Aorta (tissue), 5 donors: ENCODE measurements around the gene RENBP. TPM values are rescaled to one million over a fixed set of nuclear protein-coding genes. Genes with fewer than 3 reads are reported as not detected.
A peak's percentile ranks its signal among the peaks of the same experiment; 100 is the strongest.

Experiments used
- ATAC-seq: fragments of 200-7000 bp; cut with Tn5 transposase; one replicate; pipeline ENCODE4 v1.9.1; 2022; ENCODE audit warnings: moderate library complexity; ENCODE audit not compliant: low FRiP score
- DNase-seq, 2 donors: peaks; one replicate each; pipeline ENCODE4 v3.0.0-alpha.2; 2020
- H3K27ac ChIP-seq, 2 donors: one replicate each; pipeline ENCODE4 v1.5.1; 2013; ENCODE audit warnings: low read length in 2 of 2, mild to moderate bottlenecking in 2 of 2, moderate library complexity in 2 of 2, control low read depth in 1 of 2, inconsistent platforms in 1 of 2, low read depth in 1 of 2
- H3K27me3 ChIP-seq, 2 donors: one replicate each; pipeline ENCODE4 v1.6.1; 2013; ENCODE audit warnings: control low read depth in 1 of 2, low read length in 1 of 2, mild to moderate bottlenecking in 1 of 2, moderate library complexity in 1 of 2; ENCODE audit not compliant: insufficient read depth in 2 of 2, control insufficient read depth in 1 of 2
- H3K36me3 ChIP-seq, 2 donors: one replicate each; pipeline ENCODE4 v1.6.1; 2013; ENCODE audit warnings: control low read depth in 1 of 2, low read length in 1 of 2, mild to moderate bottlenecking in 1 of 2; ENCODE audit not compliant: insufficient read depth in 2 of 2, control insufficient read depth in 1 of 2
- H3K4me1 ChIP-seq, 2 donors: one replicate each; pipeline ENCODE4 v1.6.1; 2013; ENCODE audit warnings: low read length in 2 of 2, control low read depth in 1 of 2, mild to moderate bottlenecking in 1 of 2, moderate library complexity in 1 of 2; ENCODE audit not compliant: insufficient read depth in 2 of 2, control insufficient read depth in 1 of 2
- H3K4me3 ChIP-seq, 2 donors: one replicate each; pipeline ENCODE4 v1.5.1; 2013; ENCODE audit warnings: low read length in 2 of 2, control low read depth in 1 of 2, mild to moderate bottlenecking in 1 of 2
- H3K9me3 ChIP-seq: one replicate; pipeline ENCODE4 v1.6.1; 2013; ENCODE audit warnings: mild to moderate bottlenecking, low read length; ENCODE audit not compliant: control insufficient read depth
- WGBS, 2 donors: extraction: QIAGEN DNeasy Blood & Tissue Kit; methylation state at CpG; one replicate each; pipeline ENCODE4 v1.1.7; 2013; 5-methylcytosine and 5-hydroxymethylcytosine counted together
- intact Hi-C, 2 donors: fragments of 100-400 bp; cut with DNase I; formaldehyde crosslinking; loops; one replicate each; pipeline versions ENCODE4 v1.14.2 to v1.15.0; 2022
- polyA plus RNA-seq, 2 donors: library from polyadenylated mRNA; stranded (reverse); fragments of 200-250 nt; gene quantifications; one replicate each; pipeline ENCODE4 v1.2.3, GENCODE V29; 2013
- total RNA-seq, 2 donors: library from RNA; stranded (reverse); fragmentation: NEBNext Ultra II Directional; extraction: Animal tissue kit (Norgen Biotek cat#: 25700); gene quantifications; one replicate each; pipeline ENCODE4 v1.2.1, GENCODE V29; 2021
- donor health status: healthy with polysubstance abuse.
- donor health status: Bipolar disorder and iron deficiency.
- donor health status: DM: no; HTN: no; CAD: no.
- donor health status: DM: no; HTN: no; CAD: no.
- donor health status: DM: yes; HTN: yes; CAD: no.

RENBP gene
- total and polyA plus RNA-seq, 4 donors: 10.5 to 20.9 (median 13.8) TPM

GRCh38 chrX:153968255-153968654 lies 23.8 kb upstream of the RENBP start:
- DNase-seq: no peak
- H3K4me1 ChIP-seq: no peaks in the 10 kb centered on the region
- no peaks in the 10 kb centered on the region for H3K36me3 ChIP-seq
- intact Hi-C loops: no loop called here
- 31 to 63% methylated on average over 9 of the region's 9 CpGs for WGBS, 2 donors
- H3K27ac ChIP-seq: no peak overlapping the region
- no peaks in the 10 kb centered on the region for H3K27me3 ChIP-seq
- no peak overlapping the region for H3K4me3 ChIP-seq
- no peak for ATAC-seq
- no peaks in the 10 kb centered on the region for H3K9me3 ChIP-seq

- ATAC-seq (no peak), DNase-seq (peak; percentile 48 to 64)
- intact Hi-C loops: no loop called here
- 63 to 73% methylated on average over 16 of the region's 16 CpGs for WGBS, 2 donors
- H3K9me3 ChIP-seq: no peaks in the 10 kb centered on the region
- H3K27me3 ChIP-seq: no peaks in the 10 kb centered on the region
- H3K36me3 ChIP-seq: no peaks in the 10 kb centered on the region
- H3K4me1 ChIP-seq: no peaks in the 10 kb centered on the region
- H3K27ac ChIP-seq: peak overlapping the region in 1 of 2 donors; percentile 26
- no peak overlapping the region for H3K4me3 ChIP-seq
Measured at GRCh38 chrX:153967536-153968224, 23.2 kb upstream of the RENBP start.

GRCh38 chrX:153966841-153967535 lies 22.5 kb upstream of the RENBP start:
- no peaks in the 10 kb centered on the region for H3K9me3 ChIP-seq

GRCh38 chrX:153966283-153966688 lies 21.8 kb upstream of the RENBP start:
- no peak overlapping the region for H3K4me3 ChIP-seq
- H3K27ac ChIP-seq: no peak overlapping the region
- no peaks in the 10 kb centered on the region for H3K36me3 ChIP-seq
- 20 to 56% methylated on average over 15 of the region's 15 CpGs for WGBS, 2 donors
- no peak for ATAC-seq
- H3K9me3 ChIP-seq: no peaks in the 10 kb centered on the region
- H3K27me3 ChIP-seq: no peaks in the 10 kb centered on the region
- intact Hi-C loops: no loop called here
- H3K4me1 ChIP-seq: no peaks in the 10 kb centered on the region
- peak; percentile 53 to 77 for DNase-seq

More at GRCh38 chrX:153966841-153967535, 22.5 kb upstream of the RENBP start:
- intact Hi-C loops: no loop called here
- no peak overlapping the region for H3K4me3 ChIP-seq
- peak overlapping the region in 1 of 2 donors; percentile 26 for H3K27ac ChIP-seq
- no peaks in the 10 kb centered on the region for H3K36me3 ChIP-seq
- ATAC-seq (no peak), DNase-seq (peak in 1 of 2 donors; percentile 44)
- H3K4me1 ChIP-seq: no peaks in the 10 kb centered on the region
- WGBS, 2 donors: 67 to 74% methylated on average over 14 of the region's 14 CpGs
- no peaks in the 10 kb centered on the region for H3K27me3 ChIP-seq

GRCh38 chrX:153965406-153965805 lies 21.0 kb upstream of the RENBP start:
- no peaks in the 10 kb centered on the region for H3K27me3 ChIP-seq
- peak in 1 of 2 donors; percentile 57 for DNase-seq
- no peaks in the 10 kb centered on the region for H3K36me3 ChIP-seq
- no peak overlapping the region for H3K27ac ChIP-seq
- ATAC-seq: no peak
- intact Hi-C loops: no loop called here
- 82 to 86% methylated on average over 5 of the region's 5 CpGs for WGBS, 2 donors
- no peak overlapping the region for H3K4me3 ChIP-seq
- H3K4me1 ChIP-seq: no peaks in the 10 kb centered on the region
- no peaks in the 10 kb centered on the region for H3K9me3 ChIP-seq

GRCh38 chrX:153964105-153964504 lies 19.7 kb upstream of the RENBP start:
- peak in 1 of 2 donors; percentile 64 for DNase-seq
- H3K27ac ChIP-seq: no peak overlapping the region
- H3K9me3 ChIP-seq: no peaks in the 10 kb centered on the region
- 87 to 91% methylated on average over 14 of the region's 14 CpGs for WGBS, 2 donors
- no peaks in the 10 kb centered on the region for H3K27me3 ChIP-seq
- intact Hi-C loops: no loop called here
- no peak for ATAC-seq
- H3K4me1 ChIP-seq: no peaks in the 10 kb centered on the region
- no peaks in the 10 kb centered on the region for H3K36me3 ChIP-seq
- H3K4me3 ChIP-seq: no peak overlapping the region

- Histone ChIP-seq H3K36me3 (peaks cover 0 to 2% of the 10 kb centered on the region in 2 donors), H3K27ac (no peak overlapping the region)
- DNase-seq: peak in 1 of 2 donors; percentile 67
Measured at GRCh38 chrX:153963546-153963945, 19.1 kb upstream of the RENBP start.

GRCh38 chrX:153961292-153961691 lies 16.8 kb upstream of the RENBP start:
- ATAC-seq (no peak), DNase-seq (no peak)
- 87 to 89% methylated on average over 11 of the region's 11 CpGs for WGBS, 2 donors
- H3K27ac ChIP-seq: no peak overlapping the region
- no peaks in the 10 kb centered on the region for H3K9me3 ChIP-seq
- peaks cover 0 to 4% of the 10 kb centered on the region in 2 donors for H3K36me3 ChIP-seq
- intact Hi-C loops: no loop called here
- H3K27me3 ChIP-seq: no peaks in the 10 kb centered on the region
- no peak overlapping the region for H3K4me3 ChIP-seq
- no peaks in the 10 kb centered on the region for H3K4me1 ChIP-seq

More at GRCh38 chrX:153963546-153963945, 19.1 kb upstream of the RENBP start:
- Histone ChIP-seq H3K4me3 (no peak overlapping the region), H3K27me3 (no peaks in the 10 kb centered on the region), H3K4me1 (no peaks in the 10 kb centered on the region), H3K9me3 (no peaks in the 10 kb centered on the region)
- intact Hi-C loops: no loop called here
- ATAC-seq: no peak
- WGBS, 2 donors: 82 to 85% methylated on average over 12 of the region's 12 CpGs

- no peaks in the 10 kb centered on the region for H3K4me1 ChIP-seq
- H3K27ac ChIP-seq: no peak overlapping the region
- H3K4me3 ChIP-seq: no peak overlapping the region
- WGBS, 2 donors: 89 to 93% methylated on average over 22 of the region's 22 CpGs
- H3K36me3 ChIP-seq: peaks cover 0 to 4% of the 10 kb centered on the region in 2 donors
- no peaks in the 10 kb centered on the region for H3K27me3 ChIP-seq
- intact Hi-C loops: no loop called here
- H3K9me3 ChIP-seq: no peaks in the 10 kb centered on the region
- ATAC-seq (no peak), DNase-seq (peak in 1 of 2 donors; percentile 62)
Measured at GRCh38 chrX:153960786-153961185, 16.3 kb upstream of the RENBP start.
